Fibroblast of skin of back (primary cell): ENCODE data around the gene SLC12A3.
"Not testable (repeated sequence)": the region's sequence is repeated elsewhere in the genome, so short reads cannot be mapped to it uniquely, and the experiment has no call there.

Source experiments
- DNase-seq: peaks from one replicate; pipeline ENCODE4 v3.0.0-alpha.2; 2013

Gene SLC12A3

GRCh38 chr16:56921571-56921970 is 56.6 kb downstream of the SLC12A3 start:
- no peak for DNase-seq

- DNase-seq, result no peak
Observed at GRCh38 chr16:56923481-56924091, 58.6 kb downstream of the SLC12A3 start.

GRCh38 chr16:56927471-56927870 is 62.5 kb downstream of the SLC12A3 start:
- DNase-seq, result no peak

- no peak for DNase-seq
Observed at GRCh38 chr16:56929639-56930038, 64.6 kb downstream of the SLC12A3 start.

- no peak for DNase-seq
Observed at GRCh38 chr16:56930486-56931270, 65.7 kb downstream of the SLC12A3 start.

- DNase-seq, result peak; percentile 20
Observed at GRCh38 chr16:56931271-56931891, 66.4 kb downstream of the SLC12A3 start.

GRCh38 chr16:56931892-56932720 is 67.1 kb downstream of the SLC12A3 start, which contains the start of gene HERPUD1:
HERPUD1 (plus strand) TSS chr16:56932142; CDS start chr16:56932245, 103 bp downstream.
- DNase-seq, result peak; percentile 98

GRCh38 chr16:56932721-56933619 is 68.0 kb downstream of the SLC12A3 start:
- DNase-seq, result peak; percentile 62

- DNase-seq, result no peak
Observed at GRCh38 chr16:56933828-56934598, 69.0 kb downstream of the SLC12A3 start.

GRCh38 chr16:56934599-56935145 is 69.7 kb downstream of the SLC12A3 start:
- DNase-seq, result not testable (repeated sequence)

GRCh38 chr16:56935201-56935600 is 70.2 kb downstream of the SLC12A3 start:
- DNase-seq, result no peak

- DNase-seq, result peak; percentile 58
Observed at GRCh38 chr16:56936491-56936890, 71.5 kb downstream of the SLC12A3 start.

- no peak for DNase-seq
Observed at GRCh38 chr16:56936950-56937349, 71.9 kb downstream of the SLC12A3 start.

GRCh38 chr16:56938664-56939513 is 73.9 kb downstream of the SLC12A3 start:
- no peak for DNase-seq

GRCh38 chr16:56939801-56940200 is 74.8 kb downstream of the SLC12A3 start:
- DNase-seq, result no peak

- DNase-seq, result no peak
Observed at GRCh38 chr16:56941092-56941491, 76.1 kb downstream of the SLC12A3 start.

GRCh38 chr16:56941856-56942331 is 76.9 kb downstream of the SLC12A3 start:
- DNase-seq, result no peak

GRCh38 chr16:56943761-56944375 is 78.9 kb downstream of the SLC12A3 start:
- no peak for DNase-seq
